K562 (cell line): Measurements from ENCODE around the gene LCE1E. TPM values are rescaled to one million over a fixed set of nuclear protein-coding genes. Genes with fewer than 3 reads are reported as not detected.

Source experiments
- ATAC-seq: fragments of 200-7000 bp; cut with Tn5 transposase; 3 replicates; pipeline ENCODE4 v1.9.1; 2020; ENCODE audit warnings: moderate library complexity
- BruUV-seq: library from RNA; stranded (reverse); fragments of 400-500 nt; replicated peaks from 2 replicates; lab custom pipeline; 2021; lab: Mats Ljungman, UMichigan
- CTCF ChIA-PET: fragments of 300-600 bp; formaldehyde crosslinking; extraction: SDS; loops from one replicate; lab custom pipeline; 2021; ENCODE audit warnings: low intra/inter-chr PET ratio; lab: Yijun Ruan, JAX
- POLR2A ChIA-PET: fragments of 300-600, 350-650 bp; sonication (Branson Sonifier 250); formaldehyde crosslinking; extraction: SDS; loops from one replicate; lab custom pipeline; 2021; ENCODE audit warnings: antibody characterized with exemption, inconsistent platforms; lab: Yijun Ruan, JAX
- DNase-seq, 4 experiments: peaks; one replicate each; pipeline versions ENCODE4 v3.0.0 to v3.0.0-alpha.2; 2011 to 2018; ENCODE audit warnings: low spot score in 3 of 4, mixed read lengths in 3 of 4; ENCODE audit errors: extremely low read depth in 1 of 4
- FAIRE-seq: peaks from 2 replicates; lab custom pipeline; 2011; peaks lifted over from hg19 to GRCh38; lab: Jason Lieb, UNC
- H2AFZ ChIP-seq: 2 replicates; pipeline ENCODE4 v1.6.0; 2011; ENCODE audit warnings: low read depth, low read length, control low read depth, inconsistent platforms
- H3K27ac ChIP-seq: fragments of 200-600 bp; 3 replicates; pipeline ENCODE4 v1.8.0; 2011; ENCODE audit warnings: low read depth, mild to moderate bottlenecking, control low read depth, inconsistent platforms, low read length, moderate library complexity, mixed read lengths; ENCODE audit errors: extremely low read depth
- H3K27me3 ChIP-seq, 2 experiments: fragments of 300-600 bp in 1 of 2; 2 replicates in 1 of 2; 3 replicates in 1 of 2; pipeline versions ENCODE4 v1.6.0 to v1.8.0; 2011; ENCODE audit warnings: inconsistent platforms in 2 of 2, low read length in 2 of 2, mild to moderate bottlenecking in 1 of 2, mixed read lengths in 1 of 2, moderate library complexity in 1 of 2; ENCODE audit not compliant: control insufficient read depth in 2 of 2, insufficient read depth in 2 of 2
- H3K36me3 ChIP-seq: fragments of 300-600 bp; 3 replicates; pipeline ENCODE4 v1.8.0; 2011; ENCODE audit warnings: mild to moderate bottlenecking, low read length, inconsistent platforms; ENCODE audit not compliant: control insufficient read depth, insufficient read depth
- H3K4me1 ChIP-seq, 2 experiments: fragments of 200-600 bp in 1 of 2; replicated peaks in 1 of 2; 2 replicates in 1 of 2; 3 replicates in 1 of 2; pipeline versions ENCODE4 v1.5.1 to v1.8.0; 2011; ENCODE audit warnings: inconsistent platforms in 2 of 2, low read length in 2 of 2, mild to moderate bottlenecking in 1 of 2, mixed read lengths in 1 of 2, moderate library complexity in 1 of 2; ENCODE audit not compliant: control insufficient read depth in 2 of 2, insufficient read depth in 2 of 2
- H3K4me2 ChIP-seq: 2 replicates; pipeline ENCODE4 v1.6.1; 2011; ENCODE audit warnings: low read length, control low read depth, inconsistent platforms, mixed read lengths; ENCODE audit not compliant: insufficient read depth
- H3K4me3 ChIP-seq: fragments of 200-600 bp; sonication (generic), shearing (Covaris generic); 2 replicates; pipeline ENCODE4 v1.5.1; 2016; ENCODE audit warnings: control low read depth, inconsistent platforms
- H3K79me2 ChIP-seq: fragments of 200-600 bp; 3 replicates; pipeline ENCODE4 v1.8.0; 2011; ENCODE audit warnings: low read length, inconsistent platforms; ENCODE audit not compliant: control insufficient read depth, insufficient read depth
- H3K9ac ChIP-seq, 2 experiments: 2 replicates each; pipeline versions ENCODE4 v1.6.0 to v1.6.1; 2011; ENCODE audit warnings: low read depth in 2 of 2, low read length in 2 of 2, control low read depth in 1 of 2, inconsistent platforms in 1 of 2, mild to moderate bottlenecking in 1 of 2, mixed read lengths in 1 of 2; ENCODE audit not compliant: insufficient read depth in 1 of 2
- H3K9me1 ChIP-seq: one replicate; pipeline ENCODE4 v1.6.0; 2011; ENCODE audit warnings: inconsistent platforms, mild to moderate bottlenecking, low read length, moderate library complexity; ENCODE audit not compliant: control insufficient read depth, insufficient read depth
- H3K9me3 ChIP-seq: replicated peaks from 2 replicates; pipeline ENCODE4 v1.5.1; 2011; ENCODE audit warnings: low read depth, low read length, inconsistent platforms; ENCODE audit not compliant: control insufficient read depth, insufficient read depth
- H4K20me1 ChIP-seq: replicated peaks from 2 replicates; pipeline ENCODE4 v1.6.1; 2011; ENCODE audit warnings: low read length, inconsistent platforms, mixed read lengths; ENCODE audit not compliant: control insufficient read depth, insufficient read depth
- CBFB ChIP-seq: sonication (generic); formaldehyde crosslinking; IDR thresholded peaks from 2 replicates; pipeline ENCODE4 v1.4.0; 2020; ENCODE audit warnings: mild to moderate bottlenecking, missing genetic modification reagents
- ELF1 ChIP-seq: fragments of 200-800 bp; sonication (Bioruptor generic); IDR thresholded peaks from 2 replicates; pipeline ENCODE4 v1.6.1; 2016; ENCODE audit warnings: missing genetic modification characterization, missing compliant biosample characterization
- KAT7 ChIP-seq: sonication (generic); formaldehyde crosslinking; IDR thresholded peaks from 2 replicates; pipeline ENCODE4 v1.8.0; 2022; ENCODE audit warnings: missing genetic modification reagents, mild to moderate bottlenecking, borderline replicate concordance
- MAFF ChIP-seq: IDR thresholded peaks from 2 replicates; pipeline ENCODE4 v1.6.1; 2012; ENCODE audit warnings: low read length, improper control_type of control experiment
- POU5F1 ChIP-seq: fragments of 150-350 bp; IDR thresholded peaks from 2 replicates; pipeline ENCODE4 v1.6.1; 2014; ENCODE audit warnings: borderline replicate concordance, low read length, low read depth, mild to moderate bottlenecking; ENCODE audit not compliant: partially characterized antibody
- PTTG1 ChIP-seq: fragments of 450-650 bp; IDR thresholded peaks from 2 replicates; pipeline ENCODE4 v1.6.1; 2016; ENCODE audit warnings: low read depth, mild to moderate bottlenecking, missing genetic modification characterization, missing compliant biosample characterization
- REST ChIP-seq, 2 experiments: fragments of 450-650 bp; formaldehyde crosslinking in 1 of 2; IDR thresholded peaks; 2 replicates each; pipeline versions ENCODE4 v1.4.0 to v1.6.1; 2014 to 2020; ENCODE audit warnings: mild to moderate bottlenecking in 2 of 2, borderline replicate concordance in 1 of 2, low read depth in 1 of 2
- THRA ChIP-seq: fragments of 450-650 bp; IDR thresholded peaks from 2 replicates; pipeline ENCODE4 v1.6.1; 2017; ENCODE audit warnings: mild to moderate bottlenecking, moderate library complexity
- ZKSCAN1 ChIP-seq: fragments of 150-350 bp; IDR thresholded peaks from 2 replicates; pipeline ENCODE4 v1.6.1; 2016; ENCODE audit warnings: low read depth, low read length
- ZMIZ1 ChIP-seq, 2 experiments: fragments of 150-350 bp in 1 of 2; IDR thresholded peaks; 2 replicates each; pipeline ENCODE4 v1.6.1; 2012 to 2016; ENCODE audit warnings: low read depth in 2 of 2, low read length in 2 of 2, mild to moderate bottlenecking in 1 of 2, moderate library complexity in 1 of 2
- WGBS: fragments of 100-300 bp; shearing (Covaris generic); methylation state at CpG from one replicate; pipeline ENCODE4 v1.1.6; 2016; ENCODE audit warnings: low coverage, mixed read lengths; ENCODE audit not compliant: insufficient coverage; ENCODE audit errors: missing lambda C conversion rate; 5-methylcytosine and 5-hydroxymethylcytosine counted together
- in situ Hi-C: fragments of 300-500 bp; cut with MboI; formaldehyde crosslinking; loops from 4 replicates; pipeline ENCODE4 v1.15.0; 2018; ENCODE audit warnings: inconsistent platforms, mixed read lengths
- intact Hi-C: fragments of 100-400 bp; cut with micrococcal nuclease; formaldehyde crosslinking; loops from 2 replicates; pipeline ENCODE4 v1.14.2; 2022
- polyA plus RNA-seq, 8 experiments: library from polyadenylated mRNA; depleted of rRNA in 4 of 8; stranded (reverse) in 5 of 8; unstranded in 3 of 8; fragments of >200 nt; fragmentation: Nextera tagmentation in 2 of 8; fragmentation: Illumina TruSeq in 1 of 8; extraction: Ambion mirVana in 2 of 8; extraction: Trizol in 1 of 8; gene quantifications; 2 replicates each; pipeline versions ENCODE4 v1.2.1 to v1.2.3, GENCODE V29; 2011 to 2014; ENCODE audit warnings: inconsistent platforms in 1 of 8, missing spikeins in 1 of 8
- total RNA-seq, 7 experiments: library from RNA; depleted of rRNA in 6 of 7; stranded (reverse); fragments of >200 nt in 6 of 7; fragmentation: Illumina TruSeq in 2 of 7; extraction: Trizol in 2 of 7; gene quantifications; 2 replicates each; pipeline versions ENCODE4 v1.2.1 to v1.2.3, GENCODE V29; 2011 to 2021; ENCODE audit warnings: low replicate concordance in 1 of 7

Gene LCE1E
- total and polyA plus RNA-seq, 9 of the 15 experiments (the other 6 are each of a cell fraction or from before 2014, with no cell fraction given), result not detected

- ChIA-PET POLR2A (no interaction called here), CTCF (no interaction called here)
- no peaks in the 10 kb centered on the region for H3K36me3 ChIP-seq
- intact Hi-C loops (no loop called here), in situ Hi-C loops (no loop called here)
- H3K4me1 ChIP-seq, result no peaks in the 10 kb centered on the region
- no peak overlapping the region for H3K9ac ChIP-seq
- H3K9me3 ChIP-seq, result no peaks in the 10 kb centered on the region
- no peak for FAIRE-seq
- no peak overlapping the region for H2AFZ ChIP-seq
- no peak for ATAC-seq
- H3K4me2 ChIP-seq, result no peak overlapping the region
- H4K20me1 ChIP-seq, result no peaks in the 10 kb centered on the region
- no peaks in the 10 kb centered on the region for H3K27me3 ChIP-seq
- WGBS, result 5% methylated on average over 2 of the region's 2 CpGs
- no peaks in the 10 kb centered on the region for H3K79me2 ChIP-seq
- no peak for DNase-seq
- no peak overlapping the region for H3K27ac ChIP-seq
- no TSS peak for BruUV-seq
- no peak overlapping the region for H3K4me3 ChIP-seq
- H3K9me1 ChIP-seq, result no peaks in the 10 kb centered on the region
- TF ChIP-seq ELF1 (no peak), ZKSCAN1 (no peak), CBFB (CRISPR knock-in tag) (no peak), THRA (no peak), POU5F1 (no peak), PTTG1 (tag) (no peak), MAFF (no peak), ZMIZ1 (IDR thresholded peaks at IDR 0.05; ENCODE audit: low read depth in 2 of 2, low read length in 2 of 2) (no peak), KAT7 (CRISPR knock-in tag) (no peak), REST (IDR thresholded peaks at IDR 0.05; ENCODE audit: borderline replicate concordance) (no peak), REST (CRISPR knock-in tag; IDR thresholded peaks at IDR 0.05; ENCODE audit: low read depth) (no peak)
Observed at GRCh38 chr1:152811050-152811449, 25.0 kb downstream of the LCE1E start.
